ENCODE results near the gene LMNA.
"Not testable (repeated sequence)": the region's sequence is repeated elsewhere in the genome, so short reads cannot be mapped to it uniquely, and the experiment has no call there.

Gene LMNA

DNA sequence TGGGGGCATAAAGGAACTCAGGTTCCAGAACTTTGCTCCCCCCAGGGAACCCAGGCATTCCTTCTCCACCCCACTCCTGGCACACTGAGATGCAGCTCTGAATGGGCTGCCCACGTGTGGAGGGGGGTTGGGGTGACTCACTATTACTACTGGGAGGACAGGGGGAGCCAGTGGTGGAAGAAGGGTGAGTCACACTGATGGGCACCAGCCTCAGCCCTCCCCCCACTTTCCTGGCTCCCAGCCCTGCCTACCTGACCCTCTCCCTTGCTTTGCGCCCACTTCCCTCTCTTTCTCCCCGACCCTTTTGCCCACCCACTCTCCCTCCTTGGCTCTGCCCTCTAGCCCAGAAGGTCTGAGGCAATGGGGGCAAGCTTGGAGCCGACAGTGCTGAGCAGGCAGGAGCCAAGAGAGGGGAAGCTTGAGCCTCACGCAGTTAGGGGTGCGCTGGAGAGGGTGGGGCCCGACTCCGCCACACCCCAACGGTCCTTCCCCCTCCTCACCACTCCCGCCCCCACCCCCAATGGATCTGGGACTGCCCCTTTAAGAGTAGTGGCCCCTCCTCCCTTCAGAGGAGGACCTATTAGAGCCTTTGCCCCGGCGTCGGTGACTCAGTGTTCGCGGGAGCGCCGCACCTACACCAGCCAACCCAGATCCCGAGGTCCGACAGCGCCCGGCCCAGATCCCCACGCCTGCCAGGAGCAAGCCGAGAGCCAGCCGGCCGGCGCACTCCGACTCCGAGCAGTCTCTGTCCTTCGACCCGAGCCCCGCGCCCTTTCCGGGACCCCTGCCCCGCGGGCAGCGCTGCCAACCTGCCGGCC, at the start of gene LMNA:
LMNA (plus strand) TSS at position 611 of the 818 bp plus-strand sequence. CDS start 208 bp downstream, outside the sequence.
- peak; percentile 72 to 86 for DNase-seq

DNA sequence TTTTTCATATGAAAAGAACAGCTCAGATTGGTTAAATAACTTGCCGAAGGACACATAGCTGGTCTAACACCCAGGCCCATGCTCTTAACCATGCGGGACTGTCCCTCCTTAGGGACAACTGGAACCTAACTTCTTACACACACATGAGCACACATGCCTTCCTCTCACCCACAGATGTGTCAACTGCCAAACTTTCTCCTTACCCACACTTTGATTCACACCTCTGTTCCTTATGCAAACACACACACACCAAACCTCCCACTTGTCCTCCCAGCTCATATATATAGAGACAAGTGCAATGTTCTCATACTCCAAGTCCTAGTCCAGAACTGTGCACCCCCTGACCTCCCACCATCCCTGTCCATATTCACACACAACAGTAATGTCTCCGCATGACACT, 49.3 kb upstream of the LMNA start:
- no peak for DNase-seq

DNA sequence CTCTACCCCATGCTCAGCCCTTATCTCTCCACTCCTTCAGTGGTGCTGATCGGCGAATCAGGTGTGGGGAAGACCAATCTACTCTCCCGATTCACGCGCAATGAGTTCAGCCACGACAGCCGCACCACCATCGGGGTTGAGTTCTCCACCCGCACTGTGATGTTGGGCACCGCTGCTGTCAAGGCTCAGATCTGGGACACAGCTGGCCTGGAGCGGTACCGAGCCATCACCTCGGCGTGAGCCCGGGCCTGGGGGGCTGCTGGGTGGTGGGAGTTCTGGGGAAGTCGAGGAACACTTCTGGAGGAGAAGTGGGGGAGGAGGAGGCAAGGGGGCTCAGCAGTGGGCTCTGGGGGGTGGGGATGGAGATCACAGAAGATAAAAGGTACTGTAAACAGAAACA, 48.6 kb upstream of the LMNA start:
- DNase-seq: no peak

DNA sequence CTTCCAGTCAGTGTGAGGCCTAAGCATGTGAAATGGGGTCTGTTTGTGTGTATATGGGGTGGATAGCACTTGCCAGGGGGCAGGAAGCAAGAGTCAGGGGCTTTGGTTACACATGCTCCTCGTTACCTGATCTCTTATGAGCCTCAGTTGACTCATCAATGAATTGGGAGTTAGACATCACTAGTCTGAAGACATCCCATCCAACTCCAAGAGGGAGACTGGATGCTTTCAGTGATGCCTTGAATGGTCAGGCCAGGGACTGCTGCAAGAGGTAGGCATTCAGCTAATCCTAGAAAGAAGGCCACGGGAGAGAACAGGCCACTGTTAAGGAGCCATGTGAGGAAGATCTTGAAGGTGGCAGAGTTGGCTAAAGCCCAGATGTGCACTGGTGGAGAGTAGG, 47.2 kb upstream of the LMNA start:
- no peak for DNase-seq

DNA sequence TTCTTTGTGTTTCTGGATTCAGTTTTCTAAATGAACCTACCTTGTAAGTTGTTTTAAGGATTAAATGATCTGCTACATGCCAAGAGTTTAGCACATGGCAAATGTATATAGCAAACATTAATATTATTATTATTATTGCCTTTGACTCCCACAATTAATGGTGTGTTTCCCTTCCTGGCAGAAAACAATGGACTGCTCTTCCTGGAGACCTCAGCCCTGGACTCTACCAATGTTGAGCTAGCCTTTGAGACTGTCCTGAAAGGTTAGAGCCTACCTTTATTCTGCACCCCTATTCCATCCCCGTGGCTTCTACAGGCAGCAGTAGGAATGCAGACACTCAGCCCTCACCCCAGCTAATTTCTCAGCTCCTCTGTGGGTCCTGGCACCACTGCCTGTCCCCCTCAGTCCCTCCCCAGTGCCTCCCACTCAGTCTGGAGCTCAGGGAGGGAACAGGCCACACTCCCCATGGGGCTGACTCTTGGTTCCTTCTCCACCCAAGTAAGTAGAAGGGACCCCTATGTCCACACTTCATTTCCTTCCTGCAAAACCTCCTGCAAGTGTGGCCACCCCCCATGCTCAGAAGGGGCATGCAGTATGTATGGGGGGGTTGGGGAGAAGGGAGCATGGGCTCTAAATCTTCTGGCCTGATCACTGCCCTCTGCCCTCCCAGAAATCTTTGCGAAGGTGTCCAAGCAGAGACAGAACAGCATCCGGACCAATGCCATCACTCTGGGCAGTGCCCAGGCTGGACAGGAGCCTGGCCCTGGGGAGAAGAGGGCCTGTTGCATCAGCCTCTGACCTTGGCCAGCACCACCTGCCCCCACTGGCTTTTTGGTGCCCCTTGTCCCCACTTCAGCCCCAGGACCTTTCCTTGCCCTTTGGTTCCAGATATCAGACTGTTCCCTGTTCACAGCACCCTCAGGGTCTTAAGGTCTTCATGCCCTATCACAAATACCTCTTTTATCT, 44.7 kb upstream of the LMNA start:
- no peak for DNase-seq

DNA sequence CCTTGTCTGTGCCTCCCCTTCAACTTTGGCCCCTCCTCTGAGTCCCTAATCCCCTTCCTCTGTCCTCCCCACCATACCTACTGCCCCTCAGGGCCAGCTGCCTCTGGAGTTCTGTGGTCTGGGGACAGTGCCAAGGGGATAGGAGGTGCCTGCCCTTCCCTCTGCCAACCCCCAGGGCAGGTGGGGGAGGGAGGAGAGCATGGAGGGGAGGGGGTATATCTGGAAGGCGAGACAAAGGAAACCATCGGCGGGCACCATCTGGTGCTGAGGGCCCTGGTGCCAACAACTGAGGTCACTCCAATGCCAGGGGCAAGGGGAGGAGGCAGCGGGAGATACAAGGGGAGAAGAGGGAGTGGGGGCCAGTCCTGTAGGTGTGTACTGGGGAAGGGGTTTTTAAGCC, 44.0 kb upstream of the LMNA start:
- no peak for DNase-seq

DNA sequence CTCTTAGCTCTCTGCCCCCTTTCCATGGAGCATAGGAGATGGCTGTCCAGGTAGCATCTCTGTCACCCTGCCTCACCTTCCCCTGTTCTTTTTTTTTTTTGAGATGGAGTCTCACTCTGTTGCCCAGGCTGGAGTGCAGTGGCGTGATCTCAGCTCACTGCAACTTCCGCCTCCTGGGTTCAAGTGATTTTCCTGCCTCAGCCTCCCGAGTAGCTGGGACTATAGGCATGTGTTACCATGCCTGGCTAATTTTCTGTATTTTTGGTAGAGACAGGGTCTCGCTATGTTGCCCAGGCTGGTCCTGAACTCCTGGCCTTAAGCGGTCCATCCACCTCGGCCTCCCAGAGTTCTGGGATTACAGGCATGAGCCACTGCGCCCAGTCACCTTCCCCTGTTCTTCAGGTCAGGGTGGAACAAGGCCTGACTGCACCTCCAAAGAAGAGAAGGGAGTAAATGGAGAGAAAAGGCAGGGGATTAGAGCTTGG, 43.1 kb upstream of the LMNA start:
- DNase-seq: not testable (repeated sequence)

DNA sequence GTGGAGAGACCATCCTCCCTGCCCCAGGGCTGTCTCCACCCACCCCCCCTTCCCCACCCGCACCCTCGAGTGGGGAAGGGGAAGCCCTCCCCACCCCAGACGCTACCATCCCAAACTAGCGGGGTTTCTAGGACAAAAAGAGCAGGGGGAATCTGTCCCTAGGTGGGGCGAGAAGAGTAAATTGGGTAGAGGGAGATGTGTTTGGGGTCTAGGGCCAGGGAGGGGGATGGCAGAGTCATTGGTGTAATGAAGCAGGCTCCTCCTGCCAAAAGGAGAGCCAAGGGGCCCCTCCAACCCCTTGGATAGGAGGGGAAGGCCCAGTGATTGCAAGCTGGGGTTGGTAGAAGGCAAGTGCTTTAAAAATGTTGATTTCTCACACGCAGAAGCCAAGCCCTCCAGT, 42.3 kb upstream of the LMNA start:
- DNase-seq: no peak

DNA sequence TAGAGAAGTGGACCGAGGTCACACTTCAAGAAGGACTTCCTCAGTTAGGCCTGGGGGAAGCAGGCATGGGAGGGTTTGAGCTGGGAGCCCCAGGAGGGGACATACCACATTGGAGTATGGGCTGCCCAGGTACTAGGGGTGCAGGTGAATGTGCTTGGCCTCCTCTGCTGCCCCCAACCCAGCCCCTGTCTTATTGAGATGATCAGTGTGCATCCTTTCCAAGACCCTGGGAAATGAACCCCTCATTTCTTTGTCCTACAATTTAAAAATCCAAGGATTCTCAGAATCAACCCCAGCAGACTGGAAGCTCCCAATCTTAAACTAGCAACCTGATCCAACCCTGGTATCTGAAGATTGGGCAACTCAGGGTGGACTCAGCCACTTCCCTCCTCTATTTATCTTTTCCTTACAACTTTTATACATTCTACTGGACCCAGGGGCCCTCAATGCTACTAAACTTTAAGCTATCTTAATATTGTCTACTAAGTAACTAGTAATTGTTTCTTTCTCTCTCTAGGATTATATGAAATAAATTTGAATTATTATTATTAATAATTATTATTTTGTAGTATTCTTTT, 41.3 kb upstream of the LMNA start:
- DNase-seq: no peak

DNA sequence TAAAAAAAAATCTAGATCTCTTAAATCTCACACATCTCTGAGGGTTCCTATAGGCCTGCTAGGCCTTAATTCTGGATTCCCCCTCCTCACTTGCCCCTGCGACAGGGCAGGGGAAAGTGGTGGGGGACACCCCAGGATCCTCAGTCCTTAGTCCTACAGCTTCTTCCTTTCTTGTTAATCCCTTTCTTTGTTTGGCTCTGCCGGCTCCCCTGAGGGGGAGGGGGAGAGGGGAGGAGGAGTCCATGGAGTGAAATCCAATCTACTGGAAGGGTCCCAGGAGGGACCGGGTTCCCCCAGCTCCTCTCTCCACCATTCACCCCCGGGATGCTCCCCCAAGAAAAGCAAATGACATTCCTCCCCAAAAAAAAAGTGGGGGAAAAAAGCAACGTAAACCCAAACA, 40.8 kb upstream of the LMNA start:
- DNase-seq: no peak

DNA sequence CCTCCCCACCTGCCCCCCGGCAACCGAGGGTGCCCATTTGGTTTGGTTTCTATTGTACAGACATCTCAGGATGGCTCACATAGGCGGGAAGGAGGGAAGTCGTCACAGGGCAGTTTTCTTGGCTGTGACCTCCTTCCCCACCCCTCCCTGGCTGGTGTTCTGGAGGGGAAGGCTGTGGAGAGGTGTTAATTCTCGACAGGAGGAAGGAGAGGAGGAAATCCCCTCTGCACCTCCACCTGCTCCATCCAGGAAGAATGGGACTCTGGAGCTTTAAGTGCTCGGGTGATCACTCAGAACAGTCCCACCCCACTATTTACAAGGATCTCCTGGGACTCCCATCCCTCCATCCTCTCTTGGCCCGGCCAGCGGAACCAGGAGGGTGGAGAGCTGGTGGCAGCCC, 39.9 kb upstream of the LMNA start:
- no peak for DNase-seq

DNA sequence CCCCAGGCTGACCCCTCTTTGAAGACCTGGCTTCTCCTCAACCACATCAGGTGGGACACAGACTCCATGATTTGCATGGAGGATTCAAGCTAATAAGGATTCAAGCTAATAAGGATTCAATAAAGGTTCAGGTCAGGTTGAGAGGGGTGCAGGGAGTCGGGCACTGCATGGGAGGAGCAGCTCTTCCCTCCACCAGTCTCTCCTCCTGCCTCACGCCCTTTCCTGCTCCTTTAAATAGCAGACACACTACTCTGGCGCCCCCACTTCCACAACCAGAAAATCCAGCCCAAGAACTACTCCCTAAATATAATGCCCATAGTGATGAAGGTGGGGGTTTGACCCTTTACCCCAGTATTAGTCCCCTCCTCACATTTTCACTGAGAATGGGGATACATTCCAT, 39.3 kb upstream of the LMNA start:
- no peak for DNase-seq

DNA sequence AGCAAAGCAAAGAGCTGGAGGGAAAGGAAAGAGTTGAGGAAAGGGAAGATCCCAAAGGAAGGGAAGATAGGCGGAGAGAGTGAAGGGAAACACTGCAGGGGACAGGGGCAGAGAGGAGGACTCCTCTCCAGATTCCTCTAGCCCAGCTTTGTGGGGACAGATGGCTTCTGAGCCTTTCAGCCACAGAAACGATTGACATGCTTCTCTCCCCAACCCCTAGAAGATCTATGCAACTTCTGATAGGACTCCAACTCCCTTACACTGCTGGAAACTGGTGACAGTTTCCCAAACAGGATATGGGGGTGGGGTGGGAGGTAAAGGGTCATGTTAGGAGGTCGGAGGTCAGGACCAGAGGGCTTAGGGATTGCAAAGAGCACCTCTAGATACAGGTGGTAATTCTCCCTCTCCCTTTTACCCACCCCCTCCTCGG, 38.7 kb upstream of the LMNA start:
- no peak for DNase-seq

DNA sequence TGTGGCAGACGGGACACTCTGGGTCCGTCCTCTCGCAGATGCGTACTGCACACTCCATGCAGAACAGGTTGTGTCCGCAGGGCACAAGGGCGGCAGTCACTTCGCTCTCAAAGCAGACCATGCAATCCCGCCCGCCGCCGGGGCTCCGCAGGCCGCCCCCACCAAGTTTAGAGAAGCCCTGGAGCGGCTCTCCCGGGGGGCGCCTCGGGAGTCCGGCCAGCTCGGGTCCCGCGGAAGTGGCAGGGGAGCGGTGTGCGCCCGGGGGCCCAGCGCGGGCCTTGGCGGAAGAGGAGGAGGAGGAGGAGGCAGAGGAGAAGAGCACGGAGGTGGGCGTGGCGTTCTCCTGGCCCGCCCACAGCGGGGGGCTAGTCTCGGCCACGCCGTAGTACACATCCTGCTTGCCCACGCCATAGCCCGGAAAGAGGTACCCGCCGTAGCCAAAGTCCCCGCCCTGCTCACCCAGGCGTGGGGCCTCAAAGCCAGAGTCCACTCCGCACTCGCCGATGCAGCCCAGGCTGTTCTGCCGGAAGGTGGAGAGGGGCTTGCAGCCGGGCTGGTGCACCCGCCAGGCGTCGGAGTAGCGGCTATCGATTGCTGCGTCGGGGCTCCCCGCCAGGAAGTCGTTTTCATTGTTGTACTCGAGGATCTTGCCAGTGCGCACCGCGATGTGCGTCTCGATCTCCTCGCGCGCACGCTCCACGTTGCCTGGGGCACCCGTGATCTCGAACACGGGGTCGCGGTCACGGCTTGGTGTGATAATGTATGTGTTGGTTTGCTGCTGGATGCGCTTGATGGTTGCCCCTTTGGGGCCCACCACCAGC, 37.7 kb upstream of the LMNA start:
- no peak for DNase-seq

DNA sequence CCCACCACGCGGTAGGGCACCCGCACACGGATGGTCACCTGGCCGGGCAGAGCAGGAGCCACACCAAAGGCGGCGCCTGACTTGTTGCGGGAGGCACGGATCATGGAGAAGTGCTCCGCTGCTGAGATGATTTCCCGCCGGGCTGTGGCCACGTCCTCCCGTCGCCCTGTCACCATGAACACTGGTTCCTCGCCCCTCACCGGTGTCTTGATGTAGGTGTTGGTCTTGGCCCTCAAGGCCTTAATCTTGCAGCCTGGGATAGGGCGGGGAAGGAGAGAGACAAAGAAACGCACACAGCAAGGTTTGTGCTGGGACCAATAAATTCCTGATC, 37.1 kb upstream of the LMNA start:
- DNase-seq: no peak

DNA sequence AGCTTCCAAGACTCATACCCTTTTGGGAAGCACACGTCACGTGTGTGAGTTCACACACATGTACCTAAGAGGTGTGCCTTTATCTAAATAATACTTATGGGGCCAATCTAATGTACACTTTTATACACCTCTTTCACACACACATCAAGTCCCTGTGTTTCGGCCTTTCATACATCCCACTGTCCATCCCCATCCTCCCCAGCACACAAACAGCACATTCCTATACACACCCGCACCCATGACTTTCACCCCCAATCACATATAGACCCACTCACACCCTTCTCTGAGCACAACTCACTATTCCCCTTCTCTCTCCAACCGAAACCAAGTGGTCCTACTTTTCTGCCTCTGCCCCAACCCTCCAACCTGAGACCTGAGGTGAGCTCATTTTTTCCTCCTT, 35.8 kb upstream of the LMNA start:
- DNase-seq: no peak

DNA sequence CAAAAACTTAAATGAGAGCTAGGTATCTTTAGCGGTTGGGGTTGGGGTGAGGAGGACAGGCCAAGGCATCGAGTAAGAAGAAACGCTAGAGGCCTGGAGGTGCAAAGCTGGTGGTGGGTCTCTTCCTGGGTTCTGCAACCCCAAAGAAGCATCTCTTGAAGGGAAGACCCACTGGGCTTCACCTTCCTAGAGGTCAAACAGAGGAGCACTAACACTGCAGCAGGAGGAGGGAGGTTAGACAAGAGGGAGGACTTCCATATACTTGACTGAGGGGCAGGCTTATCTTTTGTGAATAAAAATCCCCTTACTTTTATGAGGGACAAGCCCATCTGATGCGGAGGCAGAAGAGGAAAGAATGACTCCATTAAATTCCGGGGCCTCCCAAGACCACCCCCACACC, 34.7 kb upstream of the LMNA start:
- DNase-seq: no peak

DNA sequence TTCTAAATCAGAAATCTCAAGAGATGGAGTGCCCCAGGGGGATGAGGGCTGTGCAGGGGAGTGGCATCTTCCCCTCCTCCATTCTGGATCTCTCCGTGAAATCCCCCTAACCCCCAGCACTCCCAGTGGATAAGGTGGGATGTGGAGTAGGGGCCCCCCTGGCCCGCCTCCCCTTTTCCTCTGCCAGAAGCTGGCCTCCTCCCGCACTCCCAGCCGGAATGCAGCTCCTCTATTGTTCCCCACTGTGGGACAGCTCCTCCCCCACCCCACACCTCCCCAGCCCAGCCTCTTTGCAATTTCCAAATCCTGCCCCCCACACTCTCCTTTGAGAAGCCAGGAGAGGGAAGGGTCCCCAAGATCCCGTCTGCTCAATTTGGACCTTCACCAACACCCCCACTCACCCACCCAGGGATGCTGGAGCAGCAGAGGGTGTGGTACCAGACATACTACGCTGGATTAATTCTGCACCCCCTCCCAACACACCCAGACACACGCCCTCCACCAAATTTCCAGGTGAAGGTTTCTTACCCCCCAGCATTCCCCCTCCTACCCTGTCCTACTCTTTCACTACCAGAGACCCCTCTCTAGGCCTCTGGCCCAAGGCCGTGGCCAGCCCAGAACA, 34.2 kb upstream of the LMNA start:
- no peak for DNase-seq

DNA sequence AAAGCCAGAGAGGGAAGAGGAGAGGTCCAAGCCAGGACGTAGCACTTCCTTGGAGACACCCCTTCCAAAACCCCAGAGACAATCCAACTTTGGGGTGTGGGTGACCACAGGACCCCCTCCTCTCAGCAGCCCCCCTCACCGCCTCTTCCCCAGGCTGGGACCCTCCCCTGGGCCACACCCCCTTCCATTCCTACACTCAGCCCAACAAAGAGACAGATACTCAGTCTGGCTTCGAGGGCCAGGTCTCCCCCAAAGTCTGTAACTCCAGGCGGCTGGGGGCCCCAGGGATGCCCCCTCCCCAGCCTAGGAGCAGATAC, 33.7 kb upstream of the LMNA start:
- DNase-seq: no peak

DNA sequence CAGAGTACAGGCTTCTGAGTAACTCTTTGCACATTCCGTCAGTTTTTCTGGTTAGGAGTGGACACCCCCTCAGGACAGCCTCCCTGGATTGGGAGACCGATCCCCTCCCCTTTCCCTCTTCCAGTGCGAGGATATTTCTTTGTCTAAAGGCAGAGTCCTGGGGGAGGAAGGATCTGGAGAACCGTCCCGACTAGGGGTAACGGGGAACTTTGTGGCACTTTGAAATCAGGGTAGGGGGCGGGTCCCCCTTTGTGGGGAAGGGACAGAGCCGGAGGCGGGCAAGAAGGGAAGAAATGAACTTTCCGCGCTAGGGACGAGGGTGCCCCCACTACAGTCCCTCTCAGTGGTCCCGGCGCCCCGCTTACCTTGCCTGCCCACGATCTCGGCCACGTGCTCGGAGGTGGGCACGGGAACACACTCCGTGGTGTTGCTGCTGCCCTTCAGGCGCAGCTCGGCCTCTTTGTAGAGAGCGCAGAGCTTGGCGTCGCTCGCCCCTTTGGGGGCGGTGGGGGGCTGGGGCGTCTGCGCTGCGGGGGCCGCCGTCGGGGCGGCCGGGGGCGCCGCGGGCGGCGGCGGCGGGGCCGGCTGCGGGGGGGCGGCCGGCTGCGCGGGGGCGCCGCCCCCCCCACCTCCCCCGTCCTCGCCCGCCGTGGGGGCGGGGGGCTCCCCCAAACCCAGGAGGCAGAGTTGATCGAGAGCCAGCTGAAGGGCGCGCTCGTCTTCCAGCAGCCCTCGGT, 33.2 kb upstream of the LMNA start:
- peak in 1 of 2 experiments; percentile 34 for DNase-seq

DNA sequence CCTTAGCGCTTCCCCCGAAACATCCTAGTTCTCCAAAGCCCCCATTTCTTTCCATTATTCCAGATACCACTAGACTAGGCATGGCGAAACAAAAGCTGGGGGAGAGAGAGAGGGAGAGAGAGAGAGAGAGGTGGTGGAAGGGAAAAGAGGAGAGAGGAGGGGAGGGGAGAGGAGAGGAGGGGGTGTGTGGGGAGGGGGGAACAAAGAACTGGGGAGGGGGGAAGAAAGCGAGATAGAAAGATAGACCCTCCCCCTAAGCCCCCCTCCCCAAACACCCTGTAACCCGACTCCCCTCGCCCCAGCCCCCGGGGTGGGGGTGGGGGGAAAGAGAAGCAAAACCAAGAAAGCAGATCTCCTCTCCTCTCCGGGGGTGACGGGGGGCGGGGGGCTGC, 32.6 kb upstream of the LMNA start:
- no peak for DNase-seq
